ENCODE data around the gene PRRX2. TPM values are rescaled to one million over a fixed set of nuclear protein-coding genes. Genes with fewer than 3 reads are reported as not detected.

The PRRX2 gene
- total and polyA plus RNA-seq, 9 of the 15 experiments (the other 6 are each of a cell fraction or from before 2014, with no cell fraction given): 0.21 TPM; not detected in 8

DNA sequence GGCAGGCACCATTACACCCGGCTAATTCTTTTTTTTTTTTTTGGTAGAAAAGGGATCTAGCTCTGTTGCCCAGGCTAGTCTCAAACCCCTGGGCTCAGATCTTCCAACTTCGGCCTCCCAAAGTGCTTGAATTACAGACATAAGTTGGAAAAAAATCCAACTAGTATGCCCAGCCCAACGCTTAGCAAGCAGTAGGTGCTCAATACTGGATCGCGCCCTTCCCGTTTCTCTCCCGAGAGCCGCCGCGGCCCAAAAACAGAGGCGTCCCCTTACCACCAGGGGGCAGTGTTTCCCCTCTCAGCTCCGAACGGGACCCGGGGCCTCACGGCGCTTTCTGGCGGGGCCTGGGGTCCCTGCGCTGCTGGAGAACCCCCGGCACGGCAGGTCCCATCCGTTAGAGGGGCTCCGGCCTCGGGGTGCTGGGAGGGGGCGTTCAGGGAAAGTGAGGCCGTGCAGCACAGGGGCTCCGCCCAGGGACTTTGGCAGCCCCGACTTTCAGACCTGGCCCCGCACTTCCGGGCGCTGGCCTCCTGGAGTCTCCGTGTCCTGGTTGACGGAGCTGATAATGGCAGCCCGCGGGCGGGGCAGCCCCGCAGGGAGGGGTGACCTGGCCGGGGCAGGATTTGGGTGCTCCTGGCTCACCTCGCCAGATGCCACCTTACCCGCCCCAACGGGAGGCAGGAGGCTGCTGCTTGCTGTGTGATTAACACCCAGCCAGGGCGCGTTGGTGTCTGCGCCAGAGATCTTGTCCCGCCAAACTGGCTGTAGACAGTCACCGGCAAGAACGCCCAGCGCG is 72.2 kb downstream of the PRRX2 start (continued):
- no peak; the same call in 1 of the 2 replicates for TF ChIP-seq CAMTA2 (CRISPR knock-in tag; conservative IDR thresholded peaks at IDR 0.05)
- TF ChIP-seq ZNF347 (CRISPR knock-in tag; IDR thresholded peaks at IDR 0.05; ENCODE audit: low read depth): no peak
- TF ChIP-seq FOS (IDR thresholded peaks at IDR 0.05; ENCODE audit: extremely low read depth, insufficient read length): no peak
- TF ChIP-seq MXD1 (CRISPR knock-in tag; IDR thresholded peaks at IDR 0.05; ENCODE audit: borderline replicate concordance, poor library complexity, severe bottlenecking): no peak
- no peak for TF ChIP-seq CBX8 (IDR thresholded peaks at IDR 0.05; ENCODE audit: borderline replicate concordance, extremely low read depth, low read depth, low read length, poor library complexity, severe bottlenecking)
- TF ChIP-seq NELFE (IDR thresholded peaks at IDR 0.05; ENCODE audit: insufficient read depth, insufficient read length): no peak
- no peak for TF ChIP-seq SAFB2 (IDR thresholded peaks at IDR 0.05; ENCODE audit: borderline replicate concordance, low read depth, low read length, severe bottlenecking)
- no peak for TF ChIP-seq ZNF699 (CRISPR knock-in tag; IDR thresholded peaks at IDR 0.05; ENCODE audit: insufficient replicate concordance)
- TF ChIP-seq TOE1 (IDR thresholded peaks at IDR 0.05; ENCODE audit: borderline replicate concordance): peak; percentile 67; the same call in 1 of the 2 replicates
- no peak for TF ChIP-seq TOE1 (CRISPR knock-in tag; IDR thresholded peaks at IDR 0.05; ENCODE audit: borderline replicate concordance, low read depth)
- no peak for TF ChIP-seq ADNP (tag; IDR thresholded peaks at IDR 0.05)
- TF ChIP-seq, protein P1, sequence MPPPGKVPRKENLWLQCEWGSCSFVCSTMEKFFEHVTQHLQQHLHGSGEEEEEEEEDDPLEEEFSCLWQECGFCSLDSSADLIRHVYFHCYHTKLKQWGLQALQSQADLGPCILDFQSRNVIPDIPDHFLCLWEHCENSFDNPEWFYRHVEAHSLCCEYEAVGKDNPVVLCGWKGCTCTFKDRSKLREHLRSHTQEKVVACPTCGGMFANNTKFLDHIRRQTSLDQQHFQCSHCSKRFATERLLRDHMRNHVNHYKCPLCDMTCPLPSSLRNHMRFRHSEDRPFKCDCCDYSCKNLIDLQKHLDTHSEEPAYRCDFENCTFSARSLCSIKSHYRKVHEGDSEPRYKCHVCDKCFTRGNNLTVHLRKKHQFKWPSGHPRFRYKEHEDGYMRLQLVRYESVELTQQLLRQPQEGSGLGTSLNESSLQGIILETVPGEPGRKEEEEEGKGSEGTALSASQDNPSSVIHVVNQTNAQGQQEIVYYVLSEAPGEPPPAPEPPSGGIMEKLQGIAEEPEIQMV (tag; conservative IDR thresholded peaks at IDR 0.05; ENCODE audit: low read depth): no peak
- TF ChIP-seq, protein P2, sequence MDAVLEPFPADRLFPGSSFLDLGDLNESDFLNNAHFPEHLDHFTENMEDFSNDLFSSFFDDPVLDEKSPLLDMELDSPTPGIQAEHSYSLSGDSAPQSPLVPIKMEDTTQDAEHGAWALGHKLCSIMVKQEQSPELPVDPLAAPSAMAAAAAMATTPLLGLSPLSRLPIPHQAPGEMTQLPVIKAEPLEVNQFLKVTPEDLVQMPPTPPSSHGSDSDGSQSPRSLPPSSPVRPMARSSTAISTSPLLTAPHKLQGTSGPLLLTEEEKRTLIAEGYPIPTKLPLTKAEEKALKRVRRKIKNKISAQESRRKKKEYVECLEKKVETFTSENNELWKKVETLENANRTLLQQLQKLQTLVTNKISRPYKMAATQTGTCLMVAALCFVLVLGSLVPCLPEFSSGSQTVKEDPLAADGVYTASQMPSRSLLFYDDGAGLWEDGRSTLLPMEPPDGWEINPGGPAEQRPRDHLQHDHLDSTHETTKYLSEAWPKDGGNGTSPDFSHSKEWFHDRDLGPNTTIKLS (IDR thresholded peaks at IDR 0.05; ENCODE audit: borderline replicate concordance, low read depth): peak; percentile 64; the same call in 1 of the 2 replicates
- no peak for TF ChIP-seq ZNF165 (CRISPR knock-in tag; IDR thresholded peaks at IDR 0.05; ENCODE audit: borderline replicate concordance)
- TF ChIP-seq NFATC3 (IDR thresholded peaks at IDR 0.05): no peak
- TF ChIP-seq ZNF174 (CRISPR knock-in tag; IDR thresholded peaks at IDR 0.05): no peak
- no peak for TF ChIP-seq ZZZ3 (IDR thresholded peaks at IDR 0.05)
- TF ChIP-seq, protein P3, sequence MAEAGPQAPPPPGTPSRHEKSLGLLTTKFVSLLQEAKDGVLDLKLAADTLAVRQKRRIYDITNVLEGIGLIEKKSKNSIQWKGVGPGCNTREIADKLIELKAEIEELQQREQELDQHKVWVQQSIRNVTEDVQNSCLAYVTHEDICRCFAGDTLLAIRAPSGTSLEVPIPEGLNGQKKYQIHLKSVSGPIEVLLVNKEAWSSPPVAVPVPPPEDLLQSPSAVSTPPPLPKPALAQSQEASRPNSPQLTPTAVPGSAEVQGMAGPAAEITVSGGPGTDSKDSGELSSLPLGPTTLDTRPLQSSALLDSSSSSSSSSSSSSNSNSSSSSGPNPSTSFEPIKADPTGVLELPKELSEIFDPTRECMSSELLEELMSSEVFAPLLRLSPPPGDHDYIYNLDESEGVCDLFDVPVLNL (CRISPR knock-in tag; IDR thresholded peaks at IDR 0.05; ENCODE audit: low read depth): no peak
- TF ChIP-seq POLR2H (tag; IDR thresholded peaks at IDR 0.05; ENCODE audit: low read depth): no peak
- TF ChIP-seq FOXJ3 (CRISPR knock-in tag; IDR thresholded peaks at IDR 0.05): no peak
- no peak for TF ChIP-seq ZNF551 (CRISPR knock-in tag; IDR thresholded peaks at IDR 0.05)
- no peak for TF ChIP-seq BCL6 (CRISPR knock-in tag; IDR thresholded peaks at IDR 0.05)
- TF ChIP-seq PTTG1 (tag; IDR thresholded peaks at IDR 0.05; ENCODE audit: low read depth): no peak

Data from K562 (cell line).